Ascending aorta (tissue), 2 donors: ENCODE results near the gene POLR3A. TPM values are rescaled to one million over a fixed set of nuclear protein-coding genes. Genes with fewer than 3 reads are reported as not detected.
A peak's percentile ranks its signal among the peaks of the same experiment; 100 is the strongest.

ENCODE experiments used
- DNase-seq, 2 donors: peaks; one replicate each; pipeline ENCODE4 v3.0.0-alpha.2; 2019; ENCODE audit warnings: low spot score in 2 of 2
- H3K27ac ChIP-seq, 2 donors: fragments of 200-600 bp; sonication (generic); one replicate each; pipeline ENCODE4 v1.5.1; 2016 to 2017; ENCODE audit warnings: mild to moderate bottlenecking in 1 of 2
- H3K27me3 ChIP-seq: fragments of 200-600 bp; sonication (generic); one replicate; pipeline ENCODE4 v1.5.1; 2017
- H3K36me3 ChIP-seq, 2 donors: fragments of 200-600 bp; sonication (generic); one replicate each; pipeline ENCODE4 v1.5.1; 2016
- H3K4me1 ChIP-seq, 2 donors: fragments of 200-600 bp; sonication (generic); one replicate each; pipeline ENCODE4 v1.5.1; 2016 to 2017; ENCODE audit warnings: mild to moderate bottlenecking in 1 of 2
- H3K4me3 ChIP-seq, 2 donors: fragments of 200-600 bp; sonication (generic); one replicate each; pipeline ENCODE4 v1.5.1; 2016 to 2017; ENCODE audit warnings: mild to moderate bottlenecking in 1 of 2
- H3K9me3 ChIP-seq, 2 donors: fragments of 200-600 bp; sonication (generic); one replicate each; pipeline ENCODE4 v1.5.1; 2016
- intact Hi-C: fragments of 100-400 bp; cut with DNase I; formaldehyde crosslinking; loops from one replicate; pipeline ENCODE4 v1.15.1; 2023
- total RNA-seq: library from RNA; depleted of rRNA; stranded (reverse); fragments of >200 nt; gene quantifications from one replicate; pipeline ENCODE4 v1.1.0, GENCODE V29; 2016
- TF ChIP-seq, protein P1 (sequence below), 3 experiments: fragments of 200-600 bp in 2 of 3; fragments of 450-650 bp in 1 of 3; sonication (generic) in 2 of 3; IDR thresholded peaks; one replicate each; pipeline ENCODE4 v1.5.1; 2016 to 2019; ENCODE audit warnings: antibody characterized with exemption in 3 of 3, mild to moderate bottlenecking in 1 of 3, moderate library complexity in 1 of 3

The POLR3A gene
- total RNA-seq, 1 donor from 2014 or later, result 18.6 TPM

DNA sequence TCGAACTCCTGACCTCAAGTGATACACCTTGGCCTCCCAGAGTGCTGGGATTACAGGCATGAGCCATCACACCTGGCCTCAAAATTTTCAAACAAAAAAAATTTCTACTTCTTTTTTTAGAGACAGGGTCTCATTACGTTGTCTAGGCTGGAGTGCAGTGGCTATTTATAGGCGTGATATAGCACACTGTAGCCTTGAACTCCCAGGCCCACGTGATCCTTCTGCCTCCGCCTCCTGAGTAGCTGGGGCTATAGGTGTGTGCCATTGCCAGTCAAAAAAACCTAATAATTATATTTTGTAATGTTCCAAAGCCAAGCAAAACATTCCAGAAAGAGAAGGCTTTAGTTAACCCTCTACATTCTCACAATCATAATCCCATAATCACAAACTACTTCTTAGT, 13.8 kb downstream of the POLR3A start:
- H3K36me3 ChIP-seq, result peaks cover 86 to 99% of the 10 kb centered on the region in 2 donors
- no peak overlapping the region for H3K4me3 ChIP-seq
- no peaks in the 10 kb centered on the region for H3K9me3 ChIP-seq
- DNase-seq, result no peak
- H3K27me3 ChIP-seq, result no peaks in the 10 kb centered on the region
- H3K27ac ChIP-seq, result peak overlapping the region in 1 of 2 donors; percentile 41
- intact Hi-C loops, result no loop called here
- H3K4me1 ChIP-seq, result no peaks in the 10 kb centered on the region
- TF ChIP-seq, protein P1, sequence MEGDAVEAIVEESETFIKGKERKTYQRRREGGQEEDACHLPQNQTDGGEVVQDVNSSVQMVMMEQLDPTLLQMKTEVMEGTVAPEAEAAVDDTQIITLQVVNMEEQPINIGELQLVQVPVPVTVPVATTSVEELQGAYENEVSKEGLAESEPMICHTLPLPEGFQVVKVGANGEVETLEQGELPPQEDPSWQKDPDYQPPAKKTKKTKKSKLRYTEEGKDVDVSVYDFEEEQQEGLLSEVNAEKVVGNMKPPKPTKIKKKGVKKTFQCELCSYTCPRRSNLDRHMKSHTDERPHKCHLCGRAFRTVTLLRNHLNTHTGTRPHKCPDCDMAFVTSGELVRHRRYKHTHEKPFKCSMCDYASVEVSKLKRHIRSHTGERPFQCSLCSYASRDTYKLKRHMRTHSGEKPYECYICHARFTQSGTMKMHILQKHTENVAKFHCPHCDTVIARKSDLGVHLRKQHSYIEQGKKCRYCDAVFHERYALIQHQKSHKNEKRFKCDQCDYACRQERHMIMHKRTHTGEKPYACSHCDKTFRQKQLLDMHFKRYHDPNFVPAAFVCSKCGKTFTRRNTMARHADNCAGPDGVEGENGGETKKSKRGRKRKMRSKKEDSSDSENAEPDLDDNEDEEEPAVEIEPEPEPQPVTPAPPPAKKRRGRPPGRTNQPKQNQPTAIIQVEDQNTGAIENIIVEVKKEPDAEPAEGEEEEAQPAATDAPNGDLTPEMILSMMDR (IDR thresholded peaks at IDR 0.05), result no peak

DNA sequence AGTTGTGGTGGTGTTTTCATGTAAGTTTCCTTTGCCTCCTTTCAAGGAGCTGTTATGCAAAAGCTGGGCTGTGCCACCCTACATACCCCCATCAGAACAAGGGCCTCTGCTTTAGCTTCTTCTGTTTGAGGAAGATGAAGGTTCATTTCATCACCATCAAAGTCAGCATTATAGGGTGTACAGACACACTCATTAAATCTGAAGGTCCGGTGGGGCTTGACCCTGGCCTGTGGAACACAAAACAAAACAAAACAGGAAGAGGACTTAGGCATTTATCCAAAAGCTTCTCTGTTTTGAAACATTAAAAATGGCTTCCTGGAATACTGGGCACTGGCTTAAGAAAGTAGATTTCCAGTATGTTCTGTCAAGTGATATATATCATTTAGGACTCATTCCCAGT, 15.8 kb downstream of the POLR3A start:
- H3K4me1 ChIP-seq, result no peaks in the 10 kb centered on the region
- intact Hi-C loops, result no loop called here
- TF ChIP-seq, protein P1 (IDR thresholded peaks at IDR 0.05), result no peak
- no peaks in the 10 kb centered on the region for H3K27me3 ChIP-seq
- no peak overlapping the region for H3K27ac ChIP-seq
- no peak for DNase-seq
- H3K4me3 ChIP-seq, result no peak overlapping the region
- peaks cover 77 to 99% of the 10 kb centered on the region in 2 donors for H3K36me3 ChIP-seq
- no peaks in the 10 kb centered on the region for H3K9me3 ChIP-seq

DNA sequence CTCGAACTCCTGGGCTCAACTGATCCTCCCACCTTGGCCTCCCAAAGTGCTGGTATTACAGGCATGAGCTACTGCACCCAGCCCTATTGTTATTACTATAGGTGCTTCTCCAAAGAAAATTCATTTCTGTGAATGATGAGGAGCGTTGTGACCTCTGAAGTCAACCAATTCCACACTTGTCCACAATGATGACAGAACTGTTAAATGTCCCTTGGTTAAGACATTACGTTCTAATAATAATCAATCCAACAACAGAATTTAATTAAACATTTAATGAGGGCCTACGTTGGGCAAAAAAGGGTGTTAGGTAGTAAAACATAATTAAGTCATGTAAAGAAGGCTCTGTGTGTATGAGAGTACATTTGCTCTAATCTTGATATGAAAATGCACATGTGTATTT, 18.2 kb downstream of the POLR3A start:
- intact Hi-C loops, result no loop called here
- Histone ChIP-seq H3K36me3 (peaks cover 71 to 98% of the 10 kb centered on the region in 2 donors), H3K27ac (no peak overlapping the region)

DNA sequence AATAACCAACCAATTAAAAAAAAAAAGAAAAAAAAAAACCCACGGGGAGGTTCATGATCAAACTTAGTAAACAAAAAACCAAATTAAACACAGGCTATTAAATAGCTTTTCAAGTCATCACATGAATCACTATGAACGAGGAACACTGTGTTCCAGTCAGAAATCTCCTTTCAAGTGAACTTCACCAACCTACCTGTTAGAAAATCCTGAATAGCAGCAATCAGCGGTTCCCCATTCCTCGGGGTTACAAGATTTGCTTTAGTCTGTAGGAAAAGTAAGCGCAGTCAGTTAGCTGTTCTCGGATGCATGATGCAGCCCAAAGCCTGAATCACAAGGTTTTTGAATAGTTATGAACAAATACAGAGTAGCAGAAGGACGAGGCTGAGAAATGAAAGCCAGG, 19.0 kb downstream of the POLR3A start:
- TF ChIP-seq, protein P1 (IDR thresholded peaks at IDR 0.05), result no peak
- H3K27me3 ChIP-seq, result no peaks in the 10 kb centered on the region
- no peak overlapping the region for H3K4me3 ChIP-seq
- H3K36me3 ChIP-seq, result peaks cover 71 to 98% of the 10 kb centered on the region in 2 donors
- H3K27ac ChIP-seq, result no peak overlapping the region
- intact Hi-C loops, result no loop called here
- DNase-seq, result no peak
- no peaks in the 10 kb centered on the region for H3K4me1 ChIP-seq
- H3K9me3 ChIP-seq, result no peaks in the 10 kb centered on the region

More for the DNA sequence above, 18.2 kb downstream of the POLR3A start:
- TF ChIP-seq, protein P1 (IDR thresholded peaks at IDR 0.05), result no peak
- no peak for DNase-seq
- Histone ChIP-seq H3K4me3 (no peak overlapping the region), H3K27me3 (no peaks in the 10 kb centered on the region), H3K4me1 (no peaks in the 10 kb centered on the region), H3K9me3 (no peaks in the 10 kb centered on the region)

DNA sequence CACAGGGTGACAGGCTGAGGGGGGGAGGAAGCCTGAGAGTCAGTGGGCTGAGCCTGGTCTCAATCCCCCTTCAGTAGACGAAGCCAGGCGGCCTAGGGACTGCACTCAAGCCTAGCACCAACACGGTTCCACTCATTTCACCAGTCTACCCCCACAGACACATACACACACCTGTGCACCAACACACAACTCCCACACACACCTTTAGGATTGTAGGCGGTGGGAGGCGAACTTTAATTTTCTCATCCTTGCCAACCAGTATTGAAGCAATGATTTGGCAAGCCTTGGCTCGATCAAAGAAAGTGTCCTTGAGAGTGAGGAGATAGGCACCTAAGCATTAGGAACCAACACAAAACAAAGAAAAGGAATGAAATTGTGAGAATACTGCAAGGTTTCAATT, 19.7 kb downstream of the POLR3A start:
- H3K9me3 ChIP-seq, result no peaks in the 10 kb centered on the region
- TF ChIP-seq, protein P1 (IDR thresholded peaks at IDR 0.05), result no peak

DNA sequence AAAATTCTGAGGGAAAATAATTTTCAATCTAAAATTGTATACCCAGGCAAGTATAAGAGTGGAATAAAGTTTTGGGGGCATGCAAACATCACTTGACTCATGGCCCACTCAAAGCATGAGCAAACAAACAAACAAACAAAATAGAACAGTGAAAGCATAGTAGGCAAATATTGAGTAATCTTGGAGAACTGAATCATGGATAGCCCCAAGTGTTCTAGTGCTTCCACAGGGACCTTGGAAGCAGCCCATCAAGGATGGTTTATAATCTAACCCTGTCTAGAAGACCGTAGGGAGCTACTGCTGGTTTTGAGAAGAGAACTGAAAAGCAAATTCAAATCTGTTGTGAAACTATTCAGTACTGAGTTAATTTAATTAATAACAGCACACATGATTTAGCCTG, 22.1 kb downstream of the POLR3A start:
- H3K27me3 ChIP-seq, result no peaks in the 10 kb centered on the region
- no peak overlapping the region for H3K27ac ChIP-seq
- H3K4me3 ChIP-seq, result no peak overlapping the region
- DNase-seq, result no peak
- H3K36me3 ChIP-seq, result peaks cover 78 to 98% of the 10 kb centered on the region in 2 donors
- H3K4me1 ChIP-seq, result no peaks in the 10 kb centered on the region
- TF ChIP-seq, protein P1 (IDR thresholded peaks at IDR 0.05), result no peak
- intact Hi-C loops, result no loop called here
- no peaks in the 10 kb centered on the region for H3K9me3 ChIP-seq

More for the DNA sequence above, 19.7 kb downstream of the POLR3A start:
- intact Hi-C loops, result no loop called here
- DNase-seq, result no peak
- H3K36me3 ChIP-seq, result peaks cover 72 to 98% of the 10 kb centered on the region in 2 donors
- no peaks in the 10 kb centered on the region for H3K4me1 ChIP-seq
- H3K4me3 ChIP-seq, result no peak overlapping the region
- no peak overlapping the region for H3K27ac ChIP-seq
- no peaks in the 10 kb centered on the region for H3K27me3 ChIP-seq
